IMR-90 (cell line): ENCODE results near the gene MFAP4.

Experiments
- BHLHE40 ChIP-seq: fragments of 150-350 bp; IDR thresholded peaks from 2 replicates; pipeline ENCODE4 v1.6.1; 2016; ENCODE audit warnings: mild to moderate bottlenecking, low read depth, low read length
- CTCF ChIP-seq: conservative IDR thresholded peaks from 2 replicates; pipeline ENCODE4 v1.5.1; 2012; ENCODE audit warnings: mild to moderate bottlenecking, low read depth, low read length, improper control_type of control experiment
- POLR2A ChIP-seq: IDR thresholded peaks from 2 replicates; pipeline ENCODE4 v1.6.1; 2012; ENCODE audit warnings: mild to moderate bottlenecking, low read depth, low read length
- RFX5 ChIP-seq: IDR thresholded peaks from 2 replicates; pipeline ENCODE4 v1.8.0; 2012; ENCODE audit warnings: low read depth, mild to moderate bottlenecking, low read length, moderate library complexity

GRCh38 chr17:19405114-19405513 is 18.1 kb upstream of the MFAP4 start:
- TF ChIP-seq CTCF (no peak), POLR2A (no peak), BHLHE40 (no peak), RFX5 (no peak)
